ENCODE results near the gene NEXN.

The NEXN gene

DNA sequence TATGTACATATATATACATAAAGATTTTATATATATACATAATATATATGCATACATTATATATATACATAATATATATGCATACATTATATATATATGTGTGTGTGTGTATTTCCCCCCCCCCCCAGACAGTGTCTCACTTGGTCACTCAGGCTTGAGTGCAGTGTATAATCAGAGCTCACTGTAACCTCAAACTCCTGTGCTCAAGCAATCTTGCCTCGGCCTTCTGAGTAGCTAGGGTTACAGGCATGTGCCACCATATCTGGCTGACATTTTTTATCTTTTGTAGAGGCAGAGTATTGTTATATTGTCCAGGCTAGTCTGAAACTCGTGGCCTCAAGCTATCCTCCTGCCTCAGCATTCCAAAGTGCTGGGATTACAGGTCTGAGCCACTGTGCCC, 99.5 kb downstream of the NEXN start:
- no peaks in the 10 kb centered on the region for H3K9me3 ChIP-seq (ENCODE audit: control insufficient read depth, insufficient read depth, low read length)
- no peaks in the 10 kb centered on the region for H3K27me3 ChIP-seq (ENCODE audit: control insufficient read depth, insufficient read depth, low read length)
- no peak overlapping the region for H3K4me3 ChIP-seq (ENCODE audit: low read depth, low read length)
- peaks cover 5% of the 10 kb centered on the region for H3K4me1 ChIP-seq (ENCODE audit: control insufficient read depth, insufficient read depth, low read length)
- no peak overlapping the region for H3K9ac ChIP-seq (ENCODE audit: low read depth, low read length)
- no peaks in the 10 kb centered on the region for H3K36me3 ChIP-seq (ENCODE audit: control insufficient read depth, insufficient read depth, low read length)

DNA sequence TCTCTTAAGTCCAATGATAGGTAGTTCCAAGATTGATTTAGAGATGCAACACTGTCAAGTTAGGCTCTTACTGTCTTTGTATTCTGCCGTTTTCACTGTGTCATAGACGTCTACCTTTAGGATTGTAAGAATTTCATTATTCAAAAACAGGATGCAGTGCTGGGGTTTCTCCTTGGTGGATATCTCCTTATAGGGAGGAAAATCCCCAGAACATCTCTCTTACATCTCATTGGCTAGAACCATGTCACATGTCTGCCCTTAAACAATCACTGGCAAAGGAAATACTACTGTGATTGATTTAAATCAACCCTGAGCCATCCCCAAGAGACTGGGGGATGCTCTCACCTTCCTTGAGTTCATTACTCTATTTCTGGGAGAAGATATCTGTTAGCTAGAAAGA, 101.3 kb downstream of the NEXN start:
- Histone ChIP-seq H3K9me3 (ENCODE audit: control insufficient read depth, insufficient read depth, low read length) (no peaks in the 10 kb centered on the region), H3K36me3 (ENCODE audit: control insufficient read depth, insufficient read depth, low read length) (no peaks in the 10 kb centered on the region), H3K9ac (ENCODE audit: low read depth, low read length) (no peak overlapping the region), H3K4me1 (ENCODE audit: control insufficient read depth, insufficient read depth, low read length) (peaks cover 4% of the 10 kb centered on the region), H3K4me3 (ENCODE audit: low read depth, low read length) (no peak overlapping the region), H3K27me3 (ENCODE audit: control insufficient read depth, insufficient read depth, low read length) (no peaks in the 10 kb centered on the region)

DNA sequence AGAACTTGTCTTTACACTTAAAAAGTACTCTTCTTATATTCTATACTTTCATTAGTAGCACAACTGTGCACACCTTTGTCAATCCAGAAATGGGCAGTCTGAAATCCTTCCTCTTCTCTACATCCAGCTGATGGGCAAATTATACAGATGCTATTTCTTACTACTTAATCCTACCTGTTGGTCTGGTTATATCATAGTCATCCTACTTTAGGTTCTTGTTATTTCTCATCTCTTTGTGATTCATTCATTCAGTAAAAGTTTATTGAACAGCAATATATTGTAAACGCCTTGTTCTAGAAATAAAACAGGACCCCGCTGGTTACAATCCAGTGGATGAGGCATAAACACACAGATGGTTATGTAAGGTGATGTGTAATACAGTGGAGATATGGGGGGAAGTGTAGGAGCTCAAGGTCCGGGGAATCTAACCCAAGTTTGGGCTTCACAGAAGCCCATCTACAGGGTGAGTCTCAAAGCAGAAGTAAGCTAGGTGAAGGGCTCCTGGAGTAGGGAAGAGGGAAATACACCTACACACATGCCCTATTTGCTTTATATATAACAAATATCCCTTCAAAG, 102.3 kb downstream of the NEXN start:
- Histone ChIP-seq H3K27me3 (ENCODE audit: control insufficient read depth, insufficient read depth, low read length) (no peaks in the 10 kb centered on the region), H3K9me3 (ENCODE audit: control insufficient read depth, insufficient read depth, low read length) (no peaks in the 10 kb centered on the region), H3K4me1 (ENCODE audit: control insufficient read depth, insufficient read depth, low read length) (peaks cover 4% of the 10 kb centered on the region), H3K4me3 (ENCODE audit: low read depth, low read length) (no peak overlapping the region), H3K9ac (ENCODE audit: low read depth, low read length) (no peak overlapping the region), H3K36me3 (ENCODE audit: control insufficient read depth, insufficient read depth, low read length) (no peaks in the 10 kb centered on the region)

DNA sequence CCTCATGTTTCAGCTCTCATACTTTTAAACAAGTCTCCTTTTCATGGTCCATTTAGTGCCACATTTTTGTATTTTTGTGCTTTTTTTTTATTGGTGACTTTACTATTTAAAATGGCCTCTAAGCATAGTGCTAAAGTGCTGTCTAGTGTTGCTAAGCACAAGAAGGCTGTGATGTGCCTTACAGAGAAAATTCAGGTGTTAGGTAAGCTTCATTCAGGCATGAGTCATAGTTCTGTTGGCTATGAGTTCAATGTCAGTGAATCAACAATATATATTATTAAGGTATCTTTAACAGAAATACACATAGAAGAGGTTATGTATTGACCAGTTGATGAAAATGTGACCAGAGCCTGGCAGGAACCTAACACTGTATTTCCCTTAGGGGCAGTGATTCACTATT, 103.2 kb downstream of the NEXN start:
- Histone ChIP-seq H3K9me3 (ENCODE audit: control insufficient read depth, insufficient read depth, low read length) (no peaks in the 10 kb centered on the region), H3K36me3 (ENCODE audit: control insufficient read depth, insufficient read depth, low read length) (no peaks in the 10 kb centered on the region), H3K4me1 (ENCODE audit: control insufficient read depth, insufficient read depth, low read length) (peaks cover 3% of the 10 kb centered on the region), H3K27me3 (ENCODE audit: control insufficient read depth, insufficient read depth, low read length) (no peaks in the 10 kb centered on the region), H3K4me3 (ENCODE audit: low read depth, low read length) (no peak overlapping the region), H3K9ac (ENCODE audit: low read depth, low read length) (no peak overlapping the region)

All from iPS-15b (cell line).